IMR-90 (cell line): ENCODE data around the gene FAM219A. TPM values are rescaled to one million over a fixed set of nuclear protein-coding genes. Genes with fewer than 3 reads are reported as not detected.

Experiments
- ATAC-seq: fragments of 200-7000 bp; cut with Tn5 transposase; 2 replicates; pipeline ENCODE4 v1.9.1; 2020; ENCODE audit warnings: low read depth, mild to moderate bottlenecking, moderate library complexity
- BruUV-seq: library from RNA; stranded (reverse); fragments of 400-500 nt; replicated peaks from 2 replicates; lab custom pipeline; 2021; lab: Mats Ljungman, UMichigan
- CTCF ChIA-PET: fragments of 300-600 bp; formaldehyde crosslinking; extraction: SDS; loops from one replicate; lab custom pipeline; 2021; ENCODE audit warnings: antibody characterized with exemption; lab: Yijun Ruan, JAX
- POLR2A ChIA-PET: fragments of 300-600 bp; sonication (Branson Sonifier 250); formaldehyde crosslinking; loops from one replicate; lab custom pipeline; 2022; ENCODE audit warnings: antibody characterized with exemption; ENCODE audit not compliant: unreplicated experiment; lab: Charles Lee
- DNase-seq: peaks from one replicate; pipeline ENCODE4 v3.0.0; 2013
- H2AFZ ChIP-seq: replicated peaks from 2 replicates; pipeline ENCODE3; 2013; ENCODE audit warnings: low read length, mild to moderate bottlenecking; ENCODE audit not compliant: poor library complexity
- H2AK5ac ChIP-seq: 2 replicates; pipeline ENCODE4 v1.6.1; 2013; ENCODE audit warnings: low read depth, low read length, inconsistent platforms
- H2AK9ac ChIP-seq: replicated peaks from 2 replicates; pipeline ENCODE3; 2013; ENCODE audit warnings: mild to moderate bottlenecking, low read depth, low read length, moderate library complexity; ENCODE audit not compliant: poor library complexity
- H2BK120ac ChIP-seq: 2 replicates; pipeline ENCODE4 v1.6.1; 2013; ENCODE audit warnings: low read depth, low read length, inconsistent platforms
- H2BK15ac ChIP-seq: 3 replicates; pipeline ENCODE4 v1.6.1; 2013; ENCODE audit warnings: low read depth, low read length, inconsistent platforms
- H2BK20ac ChIP-seq: 2 replicates; pipeline ENCODE4 v1.6.1; 2013; ENCODE audit warnings: low read depth, mild to moderate bottlenecking, inconsistent platforms, low read length, moderate library complexity
- H2BK5ac ChIP-seq: 2 replicates; pipeline ENCODE4 v1.6.1; 2013; ENCODE audit warnings: mild to moderate bottlenecking, low read depth, low read length, inconsistent platforms; ENCODE audit not compliant: poor library complexity, severe bottlenecking
- H3K14ac ChIP-seq: replicated peaks from 2 replicates; pipeline ENCODE4 v1.6.1; 2013; ENCODE audit warnings: low read depth, low read length, inconsistent platforms
- H3K18ac ChIP-seq: 2 replicates; pipeline ENCODE4 v1.6.1; 2013; ENCODE audit warnings: low read depth, low read length, control low read depth
- H3K23ac ChIP-seq: 2 replicates; pipeline ENCODE4 v1.6.1; 2013; ENCODE audit warnings: low read depth, low read length, inconsistent platforms
- H3K27ac ChIP-seq: 2 replicates; pipeline ENCODE4 v1.5.1; 2013; ENCODE audit warnings: mild to moderate bottlenecking, control low read depth, low read length; ENCODE audit not compliant: insufficient read depth
- H3K27me3 ChIP-seq: 2 replicates; pipeline ENCODE4 v1.6.1; 2013; ENCODE audit warnings: low read length; ENCODE audit not compliant: control insufficient read depth, insufficient read depth
- H3K36me3 ChIP-seq: 2 replicates; pipeline ENCODE4 v1.6.1; 2013; ENCODE audit warnings: low read length, mixed read lengths; ENCODE audit not compliant: control insufficient read depth, insufficient read depth
- H3K4ac ChIP-seq: 2 replicates; pipeline ENCODE4 v1.6.1; 2013; ENCODE audit warnings: low read depth, low read length, inconsistent platforms
- H3K4me1 ChIP-seq: 2 replicates; pipeline ENCODE4 v1.6.1; 2013; ENCODE audit warnings: low read length, mixed read lengths; ENCODE audit not compliant: control insufficient read depth, insufficient read depth
- H3K4me2 ChIP-seq: 2 replicates; pipeline ENCODE4 v1.6.1; 2013; ENCODE audit warnings: low read depth, mild to moderate bottlenecking, control low read depth, low read length, moderate library complexity
- H3K4me3 ChIP-seq: 2 replicates; pipeline ENCODE4 v1.5.1; 2013; ENCODE audit warnings: low read depth, mild to moderate bottlenecking, control low read depth, low read length, moderate library complexity; ENCODE audit not compliant: insufficient read depth
- H3K56ac ChIP-seq: 2 replicates; pipeline ENCODE4 v1.6.1; 2013; ENCODE audit warnings: low read length, inconsistent platforms; ENCODE audit not compliant: insufficient read depth; ENCODE audit errors: extremely low read depth
- H3K79me1 ChIP-seq, 2 experiments: 2 replicates each; pipeline ENCODE4 v1.6.1; 2013; ENCODE audit warnings: low read length in 2 of 2, inconsistent platforms in 1 of 2, low read depth in 1 of 2
- H3K9ac ChIP-seq: 2 replicates; pipeline ENCODE4 v1.6.1; 2013; ENCODE audit warnings: low read depth, low read length, control low read depth
- H3K9me1 ChIP-seq: 2 replicates; pipeline ENCODE4 v1.6.1; 2013; ENCODE audit warnings: low read length, inconsistent platforms; ENCODE audit not compliant: insufficient read depth
- H3K9me3 ChIP-seq: 2 replicates; pipeline ENCODE4 v1.6.1; 2013; ENCODE audit warnings: low read length; ENCODE audit not compliant: control insufficient read depth, insufficient read depth
- H4K20me1 ChIP-seq: 2 replicates; pipeline ENCODE4 v1.6.1; 2013; ENCODE audit warnings: low read length, inconsistent platforms; ENCODE audit not compliant: insufficient read depth
- H4K5ac ChIP-seq: 2 replicates; pipeline ENCODE4 v1.6.1; 2013; ENCODE audit warnings: mild to moderate bottlenecking, low read depth, low read length, control low read depth
- H4K8ac ChIP-seq, 2 experiments: 2 replicates each; pipeline ENCODE4 v1.6.1; 2013; ENCODE audit warnings: low read depth in 2 of 2, low read length in 2 of 2, control low read depth in 1 of 2, inconsistent platforms in 1 of 2
- H4K91ac ChIP-seq: 2 replicates; pipeline ENCODE4 v1.6.1; 2013; ENCODE audit warnings: low read depth, low read length, inconsistent platforms; ENCODE audit not compliant: insufficient read depth
- BHLHE40 ChIP-seq: fragments of 150-350 bp; IDR thresholded peaks from 2 replicates; pipeline ENCODE4 v1.6.1; 2016; ENCODE audit warnings: mild to moderate bottlenecking, low read depth, low read length
- CEBPB ChIP-seq: IDR thresholded peaks from 2 replicates; pipeline ENCODE4 v1.6.1; 2012; ENCODE audit warnings: low read depth, low read length, improper control_type of control experiment
- MAFK ChIP-seq: IDR thresholded peaks from 2 replicates; pipeline ENCODE4 v1.6.1; 2012; ENCODE audit warnings: low read depth, low read length, improper control_type of control experiment
- MAZ ChIP-seq: IDR thresholded peaks from 2 replicates; pipeline ENCODE4 v1.6.1; 2012; ENCODE audit warnings: low read depth, mild to moderate bottlenecking, low read length, improper control_type of control experiment, moderate library complexity, borderline replicate concordance
- MXI1 ChIP-seq: IDR thresholded peaks from 2 replicates; pipeline ENCODE4 v1.6.1; 2012; ENCODE audit warnings: low read depth, mild to moderate bottlenecking, low read length, moderate library complexity, borderline replicate concordance
- NFE2L2 ChIP-seq: fragments of 150-350 bp; IDR thresholded peaks from 2 replicates; pipeline ENCODE4 v1.6.1; 2016; ENCODE audit warnings: low read depth, mild to moderate bottlenecking, low read length
- POLR2A ChIP-seq: IDR thresholded peaks from 2 replicates; pipeline ENCODE4 v1.6.1; 2012; ENCODE audit warnings: mild to moderate bottlenecking, low read depth, low read length
- RCOR1 ChIP-seq: IDR thresholded peaks from 2 replicates; pipeline ENCODE4 v1.6.1; 2012; ENCODE audit warnings: mild to moderate bottlenecking, low read length, improper control_type of control experiment; ENCODE audit not compliant: insufficient replicate concordance
- RFX5 ChIP-seq: IDR thresholded peaks from 2 replicates; pipeline ENCODE4 v1.8.0; 2012; ENCODE audit warnings: low read depth, mild to moderate bottlenecking, low read length, moderate library complexity
- SMC3 ChIP-seq: fragments of 150-350 bp; IDR thresholded peaks from 2 replicates; pipeline ENCODE4 v1.6.1; 2016; ENCODE audit warnings: low read depth, mild to moderate bottlenecking, antibody characterized with exemption, low read length, moderate library complexity
- WGBS, 2 experiments: methylation state at CpG; one replicate each; pipeline versions ENCODE4 v1.1.5 to v1.1.7; 2013; ENCODE audit warnings: missing lambda C conversion rate in 2 of 2; ENCODE audit not compliant: insufficient read length in 1 of 2; ENCODE audit errors: extremely low coverage in 2 of 2; 5-methylcytosine and 5-hydroxymethylcytosine counted together
- dilution Hi-C: fragments of 300-500 bp; cut with HindIII; formaldehyde crosslinking; loops from one replicate; pipeline ENCODE4 v1.14.3; 2018; ENCODE audit warnings: low sequenced_read_pairs; ENCODE audit not compliant: unreplicated experiment
- in situ Hi-C: fragments of 300-500 bp; cut with MboI; formaldehyde crosslinking; loops from 3 replicates; pipeline ENCODE4 v1.14.3; 2019; ENCODE audit warnings: low sequenced_read_pairs, inconsistent platforms, mixed read lengths
- intact Hi-C: fragments of 100-400 bp; cut with micrococcal nuclease; formaldehyde crosslinking; loops from 2 replicates; pipeline ENCODE4 v1.10.0; 2022
- polyA plus RNA-seq, 3 experiments: library from polyadenylated mRNA; depleted of rRNA; stranded (reverse); fragments of >200 nt; gene quantifications; 2 replicates each; pipeline ENCODE4 v1.2.3, GENCODE V29; 2012; ENCODE audit warnings: low replicate concordance in 1 of 3
- total RNA-seq: library from RNA; depleted of rRNA; stranded (reverse); fragments of >200 nt; gene quantifications from 2 replicates; pipeline ENCODE4 v1.2.3, GENCODE V29; 2012
- TF ChIP-seq, protein P1 (sequence below): fragments of 150-350 bp; IDR thresholded peaks from 2 replicates; pipeline ENCODE4 v1.6.1; 2017; ENCODE audit warnings: mild to moderate bottlenecking, antibody characterized with exemption, low read length, low read depth
- TF ChIP-seq, protein P2 (sequence below): fragments of 150-350 bp; IDR thresholded peaks from 2 replicates; pipeline ENCODE4 v1.6.1; 2016; ENCODE audit warnings: low read depth, mild to moderate bottlenecking, low read length, moderate library complexity, borderline replicate concordance
- TF ChIP-seq, protein P3 (sequence below): conservative IDR thresholded peaks from 2 replicates; pipeline ENCODE4 v1.5.1; 2012; ENCODE audit warnings: mild to moderate bottlenecking, low read depth, low read length, improper control_type of control experiment

Gene FAM219A
- total and polyA plus RNA-seq, 2 of the 4 experiments (the other 2 are of a cell fraction): 4.8 to 20.8 TPM

DNA sequence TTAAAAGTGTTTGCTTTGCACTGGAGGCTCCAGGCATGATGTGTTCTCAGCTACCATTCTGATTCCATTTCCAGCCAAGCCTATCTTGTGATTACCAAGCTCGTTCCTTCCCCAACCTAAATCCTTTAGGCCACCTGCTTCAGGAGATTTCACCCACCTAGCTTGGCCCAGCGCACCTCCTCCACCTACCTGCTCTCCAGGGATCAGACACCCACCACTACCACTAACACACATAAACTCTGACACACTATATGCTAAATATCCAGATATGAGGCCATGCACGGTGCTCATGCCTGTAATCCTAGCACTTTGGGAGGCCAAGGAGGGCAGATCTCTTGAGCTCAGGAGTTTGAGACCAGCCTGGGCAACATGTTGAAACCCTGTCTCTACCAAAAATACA lies 84.0 kb downstream of the FAM219A start:
- Histone ChIP-seq H4K5ac (no peak overlapping the region), H2BK15ac (no peak overlapping the region), H3K27me3 (peaks cover 26% of the 10 kb centered on the region; the same call in 1 of the 2 replicates), H2BK5ac (no peak overlapping the region), H3K18ac (no peak overlapping the region), H4K91ac (no peak overlapping the region), H3K4me1 (peaks cover 2% of the 10 kb centered on the region; the same call in 1 of the 2 replicates), H4K20me1 (no peaks in the 10 kb centered on the region; the same call in 1 of the 2 replicates), H3K79me1 (no peaks in the 10 kb centered on the region), H3K9ac (no peak overlapping the region), H2BK20ac (no peak overlapping the region), H3K23ac (no peak overlapping the region), H3K9me3 (peaks cover 12% of the 10 kb centered on the region; the same call in 1 of the 2 replicates), H3K14ac (no peak overlapping the region), H3K27ac (no peak overlapping the region), H2AK9ac (no peak overlapping the region), H2AK5ac (no peak overlapping the region), H3K56ac (no peak overlapping the region), H3K4me3 (no peak overlapping the region), H3K4me2 (no peak overlapping the region), H2BK120ac (no peak overlapping the region), H3K4ac (no peak overlapping the region), H4K8ac (no peak overlapping the region), H3K36me3 (peaks cover 3% of the 10 kb centered on the region; the same call in 1 of the 2 replicates), H2AFZ (no peak overlapping the region), H3K9me1 (peaks cover 8% of the 10 kb centered on the region; the same call in 1 of the 2 replicates)
- TF ChIP-seq BHLHE40 (no peak), MXI1 (no peak), CEBPB (no peak), POLR2A (no peak), MAFK (no peak), RFX5 (no peak), RCOR1 (no peak), SMC3 (no peak), NFE2L2 (no peak), MAZ (no peak)
- TF ChIP-seq, protein P1, sequence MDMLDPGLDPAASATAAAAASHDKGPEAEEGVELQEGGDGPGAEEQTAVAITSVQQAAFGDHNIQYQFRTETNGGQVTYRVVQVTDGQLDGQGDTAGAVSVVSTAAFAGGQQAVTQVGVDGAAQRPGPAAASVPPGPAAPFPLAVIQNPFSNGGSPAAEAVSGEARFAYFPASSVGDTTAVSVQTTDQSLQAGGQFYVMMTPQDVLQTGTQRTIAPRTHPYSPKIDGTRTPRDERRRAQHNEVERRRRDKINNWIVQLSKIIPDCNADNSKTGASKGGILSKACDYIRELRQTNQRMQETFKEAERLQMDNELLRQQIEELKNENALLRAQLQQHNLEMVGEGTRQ: no peak
- TF ChIP-seq, protein P2, sequence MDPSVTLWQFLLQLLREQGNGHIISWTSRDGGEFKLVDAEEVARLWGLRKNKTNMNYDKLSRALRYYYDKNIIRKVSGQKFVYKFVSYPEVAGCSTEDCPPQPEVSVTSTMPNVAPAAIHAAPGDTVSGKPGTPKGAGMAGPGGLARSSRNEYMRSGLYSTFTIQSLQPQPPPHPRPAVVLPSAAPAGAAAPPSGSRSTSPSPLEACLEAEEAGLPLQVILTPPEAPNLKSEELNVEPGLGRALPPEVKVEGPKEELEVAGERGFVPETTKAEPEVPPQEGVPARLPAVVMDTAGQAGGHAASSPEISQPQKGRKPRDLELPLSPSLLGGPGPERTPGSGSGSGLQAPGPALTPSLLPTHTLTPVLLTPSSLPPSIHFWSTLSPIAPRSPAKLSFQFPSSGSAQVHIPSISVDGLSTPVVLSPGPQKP: no peak
- TF ChIP-seq, protein P3, sequence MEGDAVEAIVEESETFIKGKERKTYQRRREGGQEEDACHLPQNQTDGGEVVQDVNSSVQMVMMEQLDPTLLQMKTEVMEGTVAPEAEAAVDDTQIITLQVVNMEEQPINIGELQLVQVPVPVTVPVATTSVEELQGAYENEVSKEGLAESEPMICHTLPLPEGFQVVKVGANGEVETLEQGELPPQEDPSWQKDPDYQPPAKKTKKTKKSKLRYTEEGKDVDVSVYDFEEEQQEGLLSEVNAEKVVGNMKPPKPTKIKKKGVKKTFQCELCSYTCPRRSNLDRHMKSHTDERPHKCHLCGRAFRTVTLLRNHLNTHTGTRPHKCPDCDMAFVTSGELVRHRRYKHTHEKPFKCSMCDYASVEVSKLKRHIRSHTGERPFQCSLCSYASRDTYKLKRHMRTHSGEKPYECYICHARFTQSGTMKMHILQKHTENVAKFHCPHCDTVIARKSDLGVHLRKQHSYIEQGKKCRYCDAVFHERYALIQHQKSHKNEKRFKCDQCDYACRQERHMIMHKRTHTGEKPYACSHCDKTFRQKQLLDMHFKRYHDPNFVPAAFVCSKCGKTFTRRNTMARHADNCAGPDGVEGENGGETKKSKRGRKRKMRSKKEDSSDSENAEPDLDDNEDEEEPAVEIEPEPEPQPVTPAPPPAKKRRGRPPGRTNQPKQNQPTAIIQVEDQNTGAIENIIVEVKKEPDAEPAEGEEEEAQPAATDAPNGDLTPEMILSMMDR: no peak
- ChIA-PET POLR2A (no interaction called here), CTCF (interaction anchor here (0.6 kb wide), 1 partner anchor 72 kb away, joined by 6 read pairs; no protein-coding TSS in a partner anchor)
- no TSS peak for BruUV-seq
- intact Hi-C loops (no loop called here), dilution Hi-C loops (no loop called here), in situ Hi-C loops (no loop called here)
- no peak for DNase-seq
- ATAC-seq: no peak
- 79% methylated on average over 2 of the region's 3 CpGs; no CpG with 5 or more reads in 1 of the 2 experiments for WGBS, 2 experiments
